HL-60 (cell line): ENCODE data around the gene HEMK1.

Experiments
- CTCF ChIP-seq: IDR thresholded peaks from one replicate; pipeline ENCODE4 v1.5.1; 2011; ENCODE audit warnings: low read length, control low read depth, inconsistent platforms; ENCODE audit not compliant: insufficient read depth
- POLR2AphosphoS5 ChIP-seq: IDR thresholded peaks from 2 replicates; pipeline ENCODE4 v1.6.1; 2012; ENCODE audit warnings: low read depth

- TF ChIP-seq CTCF (no peak), POLR2AphosphoS5 (no peak)
Measured at GRCh38 chr3:50536471-50537180, 32.7 kb upstream of the HEMK1 start.
